ENCODE data around the gene EMP1. TPM values are rescaled to one million over a fixed set of nuclear protein-coding genes. Genes with fewer than 3 reads are reported as not detected.

The EMP1 gene
- polyA plus RNA-seq, 2 of the 4 experiments (the other 2 are of a cell fraction), result 17.3 to 21.2 TPM

GRCh38 chr12:13156277-13156676, 40.2 kb upstream of the EMP1 start:
- Histone ChIP-seq H3K9me3 (no peaks in the 10 kb centered on the region), H3K4me1 (peaks cover 4% of the 10 kb centered on the region; the same call in 1 of the 3 replicates), H3K4me3 (no peak overlapping the region), H3K27ac (no peak overlapping the region), H3K4me2 (peak overlapping the region; percentile 27; the same call in 2 of the 3 replicates)
- no peak for ATAC-seq
- no peak for FAIRE-seq
- no peak for TF ChIP-seq JUN (IDR thresholded peaks at IDR 0.05)
- DNase-seq (ENCODE audit: low read depth in 1 of 2, low spot score in 1 of 2), result no peak
- 58% methylated on average over 2 of the region's 2 CpGs for WGBS (ENCODE audit: missing lambda C conversion rate)
- ChIA-PET CTCF (interaction anchor here (1.1 kb wide), 1 partner anchor 55 kb away, joined by 4 read pairs; no protein-coding TSS in a partner anchor), POLR2A (no interaction called here)

GRCh38 chr12:13161172-13161571, 35.4 kb upstream of the EMP1 start:
- Histone ChIP-seq H3K27ac (no peak overlapping the region), H3K9me3 (no peaks in the 10 kb centered on the region), H3K4me1 (peaks cover 9% of the 10 kb centered on the region; the same call in 2 of the 3 replicates), H3K4me2 (no peak overlapping the region), H3K4me3 (no peak overlapping the region)
- ChIA-PET POLR2A (no interaction called here), CTCF (interaction anchor here (0.8 to 1.4 kb wide), 3 partner anchors 9 to 34 kb away, joined by 3 read pairs; no protein-coding TSS in a partner anchor)
- ATAC-seq (peak in 1 of 2 experiments; percentile 73; a peak in 3 of 6 replicates), FAIRE-seq (peak; percentile 74), DNase-seq (ENCODE audit: low read depth in 1 of 2, low spot score in 1 of 2) (no peak)
- 41% methylated on average over 3 of the region's 3 CpGs for WGBS (ENCODE audit: missing lambda C conversion rate)
- peak; percentile 16 for TF ChIP-seq MAFK (IDR thresholded peaks at IDR 0.05; ENCODE audit: partially characterized antibody)
- TF ChIP-seq MYC (IDR thresholded peaks at IDR 0.05; ENCODE audit: borderline replicate concordance, low read length), result no peak

- Histone ChIP-seq H3K27ac (no peak overlapping the region), H3K4me2 (no peak overlapping the region), H3K4me1 (peaks cover 9% of the 10 kb centered on the region; the same call in 2 of the 3 replicates), H3K9me3 (peaks cover 2% of the 10 kb centered on the region; the same call in 1 of the 3 replicates), H3K4me3 (no peak overlapping the region)
- POLR2A ChIA-PET, result no interaction called here
- no peak for ATAC-seq
- FAIRE-seq, result no peak
- CTCF ChIA-PET, result interaction anchor here (1.2 to 2.4 kb wide), 3 partner anchors 10 to 63 kb away, joined by 3 to 9 read pairs (median 3); no protein-coding TSS in a partner anchor
- no peak for DNase-seq (ENCODE audit: low read depth in 1 of 2, low spot score in 1 of 2)
- WGBS (ENCODE audit: missing lambda C conversion rate), result 80% methylated on average over 4 of the region's 4 CpGs
- no peak for TF ChIP-seq NFE2L2 (conservative IDR thresholded peaks at IDR 0.05; ENCODE audit: low read length)
- no peak for TF ChIP-seq RNF2 (IDR thresholded peaks at IDR 0.05; ENCODE audit: borderline replicate concordance, low read depth)
- TF ChIP-seq POLR2AphosphoS2 (conservative IDR thresholded peaks at IDR 0.05; ENCODE audit: low read length), result no peak
These were observed 33.6 kb upstream of the EMP1 start for GRCh38 chr12:13162904-13163303.

- no peak overlapping the region for H3K4me2 ChIP-seq
- FAIRE-seq (no peak), DNase-seq (ENCODE audit: low read depth in 1 of 2, low spot score in 1 of 2) (no peak), ATAC-seq (no peak)
- H3K9me3 ChIP-seq, result peaks cover 3% of the 10 kb centered on the region; the same call in 1 of the 3 replicates
- ChIA-PET POLR2A (interaction anchor here (0.7 kb wide), 1 partner anchor 32 kb away, joined by 3 read pairs; no protein-coding TSS in a partner anchor), CTCF (interaction anchor here (0.6 to 2.4 kb wide), 5 partner anchors 26 to 183 kb away, joined by 3 to 9 read pairs (median 4); no protein-coding TSS in a partner anchor)
- peaks cover 9% of the 10 kb centered on the region; the same call in 2 of the 3 replicates for H3K4me1 ChIP-seq
- WGBS (ENCODE audit: missing lambda C conversion rate), result 71% methylated on average over 8 of the region's 8 CpGs
- no peak overlapping the region for H3K27ac ChIP-seq
- no peak overlapping the region for H3K4me3 ChIP-seq
- TF ChIP-seq SMC3 (IDR thresholded peaks at IDR 0.05), result no peak
- no peak for TF ChIP-seq NR3C1 (IDR thresholded peaks at IDR 0.05)
- no peak for TF ChIP-seq TFCP2L1 (CRISPR knock-in tag; IDR thresholded peaks at IDR 0.05)
- TF ChIP-seq REST (IDR thresholded peaks at IDR 0.05), result no peak
- no peak for TF ChIP-seq EP300 (IDR thresholded peaks at IDR 0.05)
- no peak for TF ChIP-seq NPAS2 (CRISPR knock-in tag; IDR thresholded peaks at IDR 0.05; ENCODE audit: borderline replicate concordance)
- no peak for TF ChIP-seq RARB (CRISPR knock-in tag; IDR thresholded peaks at IDR 0.05)
- no peak for TF ChIP-seq KDM5A (IDR thresholded peaks at IDR 0.05)
- no peak for TF ChIP-seq HOXB13 (CRISPR knock-in tag; IDR thresholded peaks at IDR 0.05; ENCODE audit: low read depth)
- TF ChIP-seq EHMT2 (IDR thresholded peaks at IDR 0.05; ENCODE audit: low read depth), result no peak
- no peak for TF ChIP-seq RFX5 (IDR thresholded peaks at IDR 0.05)
- TF ChIP-seq HMGXB4 (CRISPR knock-in tag; IDR thresholded peaks at IDR 0.05; ENCODE audit: borderline replicate concordance), result no peak
- TF ChIP-seq CBX8 (IDR thresholded peaks at IDR 0.05), result no peak
- no peak for TF ChIP-seq CHD4 (IDR thresholded peaks at IDR 0.05; ENCODE audit: borderline replicate concordance)
These were observed 32.5 kb upstream of the EMP1 start for GRCh38 chr12:13163868-13164635.
